ENCODE data around the gene DHRS4.

The DHRS4 gene

GRCh38 chr14:23953464-23954278 lies at the start of gene DHRS4:
TSS of gene DHRS4 (plus strand) at chr14:23953770. CDS start at chr14:23953789, 19 bp downstream.
- DNase-seq (ENCODE audit: low read depth in 2 of 2) = peak; percentile 66 to 80

DNA sequence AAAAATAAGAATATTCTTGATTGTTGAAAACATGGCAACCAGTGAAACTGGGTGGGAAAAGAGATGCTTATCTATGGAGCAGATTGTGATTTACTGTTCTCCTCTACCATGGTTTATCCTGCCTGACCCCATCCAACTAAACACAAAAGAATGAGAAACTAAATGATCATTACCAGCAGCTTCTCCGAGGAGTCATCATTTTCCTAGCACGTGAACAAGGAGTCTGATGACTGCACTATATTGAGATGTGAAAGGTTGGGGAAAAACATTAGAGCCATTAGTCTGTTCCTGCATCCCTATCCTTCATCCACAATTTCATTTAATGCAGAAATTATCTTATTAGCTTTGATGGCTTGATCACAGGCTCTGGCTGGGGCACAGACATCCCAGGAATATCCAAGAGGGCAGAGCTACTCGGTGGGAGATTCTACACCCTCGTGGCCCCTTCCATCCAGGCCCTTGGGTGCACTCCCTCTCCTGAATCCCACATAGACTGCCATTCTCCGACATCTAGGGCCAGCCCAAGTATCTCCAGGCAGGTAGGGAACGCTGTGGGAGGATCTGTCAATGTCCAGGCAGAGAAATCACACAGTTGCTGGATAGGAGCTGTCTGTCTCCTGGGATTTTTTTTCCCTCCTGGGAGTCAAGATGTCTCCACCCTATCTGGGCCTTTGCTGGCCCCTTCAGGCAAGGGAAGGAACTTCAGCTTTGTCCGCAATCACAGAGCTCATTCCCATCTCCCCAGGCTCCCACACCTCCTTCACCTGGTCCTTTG lies 43.3 kb upstream of the DHRS4 start:
- DNase-seq (ENCODE audit: low read depth in 2 of 2) = no peak

- DNase-seq (ENCODE audit: low read depth in 2 of 2) = no peak
Measured at GRCh38 chr14:23910876-23911210, 42.7 kb upstream of the DHRS4 start.

- no peak for DNase-seq (ENCODE audit: low read depth in 2 of 2)
Measured at GRCh38 chr14:23915559-23915958, 38.0 kb upstream of the DHRS4 start.

GRCh38 chr14:23916004-23916403 lies 37.6 kb upstream of the DHRS4 start:
- DNase-seq (ENCODE audit: low read depth in 2 of 2) = no peak

DNA sequence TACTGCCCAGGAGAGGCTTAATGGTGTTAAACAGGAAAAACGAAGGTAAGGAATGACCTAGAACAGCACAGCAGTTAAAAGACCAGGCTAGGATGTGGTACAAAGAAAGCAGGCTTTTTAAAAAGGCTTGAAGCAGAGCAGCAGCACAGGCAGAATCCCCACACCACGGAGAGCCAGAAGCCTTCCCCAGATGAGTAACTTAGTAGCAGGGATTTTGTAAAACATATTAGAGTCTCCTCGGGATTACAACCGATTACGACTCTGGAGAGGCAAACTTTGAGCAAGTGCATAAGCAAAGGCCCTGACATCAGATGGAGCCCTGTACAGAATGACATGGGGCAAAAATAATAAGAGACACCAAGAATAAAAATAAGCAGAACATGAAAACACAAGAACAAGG lies 37.1 kb upstream of the DHRS4 start:
- no peak for DNase-seq (ENCODE audit: low read depth in 2 of 2)

GRCh38 chr14:23922545-23922944 lies 31.0 kb upstream of the DHRS4 start:
- DNase-seq (ENCODE audit: low read depth in 2 of 2) = no peak

- DNase-seq (ENCODE audit: low read depth in 2 of 2) = no peak
Measured at GRCh38 chr14:23925523-23926075, 28.0 kb upstream of the DHRS4 start.

DNA sequence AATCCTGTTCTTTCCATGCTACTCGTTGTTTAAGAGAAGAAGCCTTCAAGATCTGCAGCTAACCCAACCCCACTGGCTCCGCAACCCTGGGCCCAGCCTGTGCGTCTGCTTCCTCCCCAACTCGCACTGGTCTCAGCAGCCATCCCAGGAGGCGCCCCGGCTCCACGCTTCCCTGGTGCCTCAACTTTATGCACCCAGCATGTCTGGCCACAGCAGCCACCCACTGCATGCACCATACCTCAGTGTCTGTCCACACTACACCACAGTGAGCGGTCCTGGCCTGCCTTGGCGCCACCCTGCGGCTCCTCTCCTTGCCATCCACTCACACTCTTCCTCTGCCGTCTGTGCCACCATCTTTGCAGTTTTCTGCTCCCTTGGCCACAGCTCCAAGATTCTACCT lies 27.0 kb upstream of the DHRS4 start:
- DNase-seq (ENCODE audit: low read depth in 2 of 2) = no peak

GRCh38 chr14:23929136-23929535 lies 24.4 kb upstream of the DHRS4 start:
- DNase-seq (ENCODE audit: low read depth in 2 of 2) = no peak

GRCh38 chr14:23929822-23930294 lies 23.7 kb upstream of the DHRS4 start:
- peak; percentile 73 to 81 for DNase-seq (ENCODE audit: low read depth in 2 of 2)

DNA sequence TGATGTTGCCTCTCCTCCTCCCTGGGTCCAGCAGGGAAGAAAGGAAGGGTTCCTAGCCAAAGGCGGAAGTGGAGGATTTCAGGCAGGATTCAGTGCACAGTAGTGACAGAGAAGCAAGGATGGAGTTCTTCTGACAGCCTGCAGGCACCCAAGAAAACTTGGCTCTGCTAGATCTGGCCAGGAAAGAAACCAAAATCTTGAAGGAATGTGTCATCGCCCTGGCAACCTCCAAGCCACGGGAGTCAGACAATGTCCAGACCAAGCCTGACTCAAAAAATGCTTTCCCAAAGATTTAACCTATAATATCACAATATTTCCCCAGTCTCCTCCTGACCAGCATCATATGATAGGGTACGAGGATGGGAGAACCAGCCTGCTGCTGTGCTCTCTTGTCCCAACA lies 22.8 kb upstream of the DHRS4 start:
- DNase-seq (ENCODE audit: low read depth in 2 of 2) = no peak

- DNase-seq (ENCODE audit: low read depth in 2 of 2) = no peak
Measured at GRCh38 chr14:23931721-23932289, 21.8 kb upstream of the DHRS4 start.

DNA sequence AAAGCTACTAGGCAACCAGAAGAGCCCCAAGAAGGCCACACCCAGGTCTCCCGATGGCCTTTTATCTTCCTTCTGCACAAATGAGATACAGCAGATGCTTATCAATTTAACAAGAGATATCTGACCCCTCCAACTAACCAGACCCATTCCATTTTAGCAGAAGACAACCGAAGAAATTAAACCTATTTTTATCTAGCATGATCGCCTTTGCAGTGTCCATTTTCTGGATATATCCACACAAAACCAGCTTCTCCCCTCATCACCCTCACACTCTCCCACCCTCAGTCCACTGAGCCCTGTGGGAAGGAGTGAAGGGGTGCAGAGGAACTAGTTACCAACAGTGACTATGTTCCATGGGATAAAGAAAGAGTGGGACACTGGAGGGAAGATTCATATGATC lies 20.9 kb upstream of the DHRS4 start:
- DNase-seq (ENCODE audit: low read depth in 2 of 2) = no peak

- DNase-seq (ENCODE audit: low read depth in 2 of 2) = no peak
Measured at GRCh38 chr14:23933108-23933741, 20.3 kb upstream of the DHRS4 start.

- DNase-seq (ENCODE audit: low read depth in 2 of 2) = no peak
Measured at GRCh38 chr14:23933742-23934128, 19.8 kb upstream of the DHRS4 start.

DNA sequence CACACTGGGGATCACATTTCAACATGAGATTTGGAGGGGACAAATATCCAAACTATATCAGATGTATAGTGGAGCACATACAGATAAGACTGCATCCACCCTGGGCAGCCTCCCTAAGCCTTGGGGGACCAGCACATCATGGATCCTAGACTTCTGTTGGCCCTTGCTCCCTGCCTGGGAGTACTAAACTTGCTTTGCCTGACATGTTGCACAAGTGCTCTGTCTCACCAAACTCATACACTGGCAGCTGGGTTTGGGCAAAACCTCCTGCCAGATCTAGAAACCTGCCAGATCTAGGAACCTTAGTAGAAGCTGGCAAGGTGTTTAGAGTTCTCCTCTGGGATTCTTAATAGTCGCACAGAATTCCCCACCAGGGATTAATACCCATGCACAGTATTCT lies 18.4 kb upstream of the DHRS4 start:
- DNase-seq (ENCODE audit: low read depth in 2 of 2) = no peak

DNA sequence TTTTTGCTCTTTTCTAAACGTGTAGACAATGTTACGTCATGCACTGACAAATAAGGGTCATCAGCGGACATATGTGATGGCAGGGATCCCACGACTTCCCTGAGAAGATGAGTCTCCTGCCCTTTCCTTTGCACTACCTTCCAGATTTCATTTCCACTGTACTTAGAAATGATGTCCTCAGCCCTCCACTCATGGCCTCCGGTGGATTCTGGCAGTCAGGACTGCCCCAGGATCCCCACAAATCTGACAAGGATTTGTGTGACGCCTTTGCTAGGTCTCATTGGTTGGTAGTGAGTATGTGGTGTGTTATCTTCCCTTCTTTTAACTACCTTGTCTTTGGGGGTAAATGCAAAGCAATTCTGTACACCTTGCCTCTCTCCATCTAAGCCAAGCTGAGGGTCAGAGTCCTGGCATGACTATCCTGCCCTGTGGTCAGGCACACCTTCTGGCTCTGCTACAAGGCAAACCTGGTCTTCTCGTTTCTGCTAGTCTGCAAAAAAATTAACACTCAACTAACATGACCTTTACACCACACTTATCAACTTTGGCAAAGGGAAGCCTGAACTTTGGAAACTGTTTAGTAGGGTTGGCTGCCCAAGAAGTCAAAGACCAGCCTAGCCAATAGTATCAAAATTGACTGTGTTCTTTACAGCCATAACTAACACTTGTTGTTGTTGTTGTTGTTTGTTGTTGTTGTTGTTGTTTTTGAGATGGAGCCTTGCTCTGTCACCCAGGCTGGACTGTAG lies 17.3 kb upstream of the DHRS4 start:
- no peak for DNase-seq (ENCODE audit: low read depth in 2 of 2)

GRCh38 chr14:23937203-23937602 lies 16.4 kb upstream of the DHRS4 start:
- no peak for DNase-seq (ENCODE audit: low read depth in 2 of 2)

DNA sequence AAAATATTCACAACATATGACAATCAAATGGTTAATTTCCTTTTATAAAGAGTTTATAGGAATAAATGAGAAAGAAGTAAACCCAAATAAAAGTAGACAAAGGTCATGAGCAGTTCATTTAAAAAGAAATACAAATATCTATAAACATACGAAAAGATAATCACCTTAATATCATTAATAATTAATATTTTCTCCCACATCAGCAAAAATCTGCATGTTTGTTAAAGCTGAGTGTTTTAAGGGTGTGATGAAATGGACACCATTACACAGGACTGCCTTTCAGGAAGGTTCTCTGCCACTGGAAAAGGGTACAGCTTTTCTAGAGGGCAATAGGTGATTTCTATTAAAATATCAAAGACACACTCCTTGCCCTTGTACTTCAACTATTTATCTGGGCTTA lies 14.7 kb upstream of the DHRS4 start:
- no peak for DNase-seq (ENCODE audit: low read depth in 2 of 2)

GRCh38 chr14:23939607-23940326 lies 13.8 kb upstream of the DHRS4 start:
- DNase-seq (ENCODE audit: low read depth in 2 of 2) = no peak

Data from stimulated activated CD8-positive, alpha-beta memory T cell treated with anti-CD3 and anti-CD28 coated beads, Interleukin-2, amount 100 ng/mL, for 48 hours (primary cell).